HuH-7.5 (cell line): ENCODE data around the gene TMEM74B.
"Not testable (repeated sequence)": the region's sequence is repeated elsewhere in the genome, so short reads cannot be mapped to it uniquely, and the experiment has no call there.

Experiments used
- DNase-seq: peaks from one replicate; pipeline ENCODE4 v3.0.0; 2011; ENCODE audit warnings: low spot score

Gene TMEM74B

DNA sequence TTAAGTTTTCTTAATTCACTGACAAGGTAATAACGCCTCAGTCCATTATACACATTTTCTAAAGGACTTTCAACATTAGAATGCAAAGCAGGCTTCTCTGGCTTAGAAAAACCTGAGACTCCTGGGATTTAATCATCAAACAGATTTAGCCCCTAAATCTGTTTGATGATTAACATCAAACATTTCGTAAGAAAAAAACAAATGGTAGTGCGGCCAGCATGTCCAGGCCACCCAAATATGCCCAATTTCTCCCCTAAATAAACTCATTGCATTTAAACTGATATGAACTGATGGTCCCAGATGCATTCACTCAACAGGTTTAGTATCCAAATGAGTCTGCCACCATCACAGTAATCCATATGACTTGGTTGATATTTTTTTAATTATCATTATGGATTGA, 6.2 kb downstream of the TMEM74B start:
- no peak for DNase-seq

DNA sequence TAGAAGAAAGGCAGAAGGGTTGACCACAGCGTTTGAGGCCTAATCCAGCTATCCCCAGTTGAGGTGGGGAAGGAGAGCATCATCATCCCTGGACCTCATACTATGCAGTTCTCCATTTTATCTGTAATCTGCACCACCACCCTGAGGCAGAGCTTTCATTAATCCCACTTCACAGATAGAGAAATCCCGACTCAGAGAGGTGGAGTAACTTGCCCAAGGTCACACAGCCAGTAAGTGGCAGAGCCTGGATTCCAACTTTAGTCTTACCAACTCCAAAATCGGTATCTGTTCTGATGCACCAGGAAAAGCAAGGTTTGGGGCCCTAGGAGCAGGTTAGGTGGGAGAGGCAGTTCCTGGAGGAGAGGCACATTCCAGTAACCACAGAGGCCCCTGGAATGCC, 6.7 kb downstream of the TMEM74B start:
- no peak for DNase-seq

DNA sequence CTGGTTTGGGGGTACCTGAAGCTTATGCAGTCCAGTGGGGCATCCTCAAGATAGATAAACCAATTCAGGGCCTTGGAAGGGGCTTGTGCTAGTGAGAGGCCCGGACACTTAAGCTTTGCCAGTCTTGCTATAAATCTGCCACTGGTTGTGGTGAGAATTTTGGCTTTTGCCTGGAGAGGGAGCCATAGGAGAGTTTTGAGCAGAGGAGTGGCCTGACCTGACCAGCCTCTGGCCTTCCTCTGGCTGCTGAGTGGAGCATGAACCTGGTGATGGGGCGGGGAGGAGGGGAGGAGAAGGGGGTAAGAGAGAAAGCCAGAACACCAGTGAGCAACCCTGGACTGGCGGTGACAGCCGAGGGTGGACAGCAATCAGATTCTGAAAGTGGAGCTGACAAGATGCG, 7.1 kb downstream of the TMEM74B start:
- DNase-seq, result peak; percentile 47

DNA sequence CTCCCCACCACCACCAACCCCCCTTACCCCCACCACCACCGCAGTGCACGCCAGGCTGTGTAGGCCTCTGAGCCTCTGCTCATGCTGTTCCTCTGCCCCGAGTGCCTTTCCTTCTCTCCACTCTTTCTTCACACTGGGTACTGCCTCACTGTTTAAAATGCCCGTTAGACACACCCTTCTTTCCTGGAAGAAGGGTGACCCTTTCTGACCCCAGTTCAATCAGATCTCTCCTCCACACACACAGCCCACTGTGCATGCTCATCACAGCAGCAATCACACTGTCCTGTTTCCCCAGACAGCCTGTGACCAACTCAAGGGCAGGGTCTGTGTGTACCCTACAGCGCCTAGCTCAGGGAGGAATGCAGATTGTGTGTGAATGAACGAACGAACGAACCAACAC, 10.0 kb downstream of the TMEM74B start:
- DNase-seq, result no peak

DNA sequence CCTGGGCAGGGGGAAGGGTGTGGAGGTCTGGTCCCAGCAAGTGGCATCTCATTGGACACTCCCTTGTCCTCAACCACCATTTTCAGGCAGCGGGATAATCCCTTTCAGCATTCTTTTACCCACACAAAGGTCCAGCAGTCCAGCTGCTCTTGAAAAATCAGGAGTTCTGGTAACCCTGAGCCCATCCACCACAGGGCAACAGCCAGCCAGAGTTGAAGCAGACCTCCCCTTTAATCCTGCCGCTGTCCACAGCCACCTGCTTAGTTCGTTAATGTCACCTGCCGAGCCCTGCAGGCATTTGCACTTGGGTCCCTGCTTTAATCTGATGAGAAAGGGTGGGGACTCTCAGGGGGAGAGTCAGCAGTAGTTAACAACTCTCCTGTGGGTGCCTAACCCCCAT, 11.1 kb downstream of the TMEM74B start:
- DNase-seq, result no peak

DNA sequence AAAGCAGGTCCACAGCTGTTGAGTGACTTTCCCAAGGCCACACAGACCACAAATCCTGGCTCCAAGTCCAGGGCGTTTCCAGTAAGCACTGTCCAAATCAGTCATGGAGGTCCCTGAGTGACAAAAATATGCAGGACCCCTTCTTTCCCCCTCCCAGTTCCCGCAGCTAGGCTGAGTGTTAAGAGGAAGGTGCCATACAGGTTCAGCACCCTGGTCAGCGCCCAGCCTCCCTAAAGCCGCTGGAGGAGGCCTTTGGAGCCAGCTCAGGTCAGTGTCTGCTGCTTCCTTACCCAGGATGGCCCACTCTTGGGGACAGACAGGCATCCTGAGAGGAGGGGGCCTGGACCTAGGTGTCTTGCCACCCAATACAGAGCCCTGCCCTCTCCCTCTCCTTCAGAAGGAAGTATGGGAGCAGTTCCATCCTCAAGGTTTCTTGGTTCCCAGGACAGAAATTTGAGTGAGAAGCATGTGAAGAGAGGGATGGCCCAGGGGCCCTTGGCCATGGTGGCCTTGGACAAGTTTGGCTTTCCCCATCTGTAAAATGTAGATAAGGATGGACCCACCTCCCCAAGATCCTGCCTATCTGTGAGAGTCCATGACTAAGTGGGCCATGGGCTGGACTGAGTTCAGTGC, 13.2 kb downstream of the TMEM74B start:
- DNase-seq, result peak; percentile 34

DNA sequence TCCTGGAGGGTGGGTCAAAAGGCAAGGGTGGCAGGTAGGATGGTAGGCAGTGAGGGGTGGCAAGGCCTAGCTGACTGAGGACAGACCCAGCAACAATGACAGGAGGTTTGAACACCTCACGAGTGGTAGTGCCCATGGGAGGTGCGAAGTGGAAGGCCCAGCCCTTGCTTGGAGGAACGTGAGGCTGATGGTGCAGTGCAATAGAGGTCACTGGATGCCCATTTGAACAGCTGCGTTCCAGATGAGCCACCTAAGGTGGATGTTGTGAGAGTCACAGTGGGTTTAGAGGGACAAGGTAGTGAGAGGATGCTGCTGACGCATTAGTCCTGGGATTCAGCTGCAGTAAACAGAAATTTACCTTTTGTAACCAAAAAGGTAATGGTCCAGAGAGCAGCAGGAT, 15.6 kb downstream of the TMEM74B start:
- DNase-seq, result no peak

DNA sequence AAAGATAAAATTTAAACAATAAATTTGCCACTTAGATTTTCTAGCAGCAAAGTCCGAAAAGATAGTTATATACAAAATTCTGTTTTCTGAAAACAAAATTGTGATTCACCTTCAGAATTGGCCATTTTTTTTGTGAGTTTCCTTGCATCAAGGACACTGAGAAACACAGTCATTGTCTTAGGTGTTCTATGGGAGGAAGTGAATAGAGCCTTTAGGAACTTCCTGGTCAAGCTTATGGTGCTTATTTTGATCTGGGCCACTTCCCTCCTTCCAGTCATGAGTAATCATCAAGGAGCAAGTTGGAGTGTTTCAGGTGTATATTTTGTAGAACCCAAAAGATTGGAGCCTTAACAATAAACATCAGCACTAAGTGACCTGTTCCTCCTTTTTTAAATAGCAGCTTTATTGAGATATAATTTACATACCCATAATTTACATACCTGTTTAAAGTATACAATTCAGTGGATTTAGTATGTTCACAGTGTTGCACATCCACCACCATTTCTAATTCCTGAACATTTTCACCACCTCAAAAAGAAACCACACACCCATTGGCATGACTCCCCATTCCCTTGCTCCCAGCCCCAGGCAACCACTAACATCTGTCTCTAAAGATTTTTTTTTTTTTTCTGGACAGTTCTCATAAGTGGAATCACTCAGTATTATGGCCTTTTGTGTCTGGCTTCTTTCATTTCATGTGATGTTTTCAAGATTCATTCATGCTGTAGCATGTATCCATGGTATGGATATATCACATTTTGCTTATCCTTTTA, 17.6 kb downstream of the TMEM74B start:
- no peak for DNase-seq

DNA sequence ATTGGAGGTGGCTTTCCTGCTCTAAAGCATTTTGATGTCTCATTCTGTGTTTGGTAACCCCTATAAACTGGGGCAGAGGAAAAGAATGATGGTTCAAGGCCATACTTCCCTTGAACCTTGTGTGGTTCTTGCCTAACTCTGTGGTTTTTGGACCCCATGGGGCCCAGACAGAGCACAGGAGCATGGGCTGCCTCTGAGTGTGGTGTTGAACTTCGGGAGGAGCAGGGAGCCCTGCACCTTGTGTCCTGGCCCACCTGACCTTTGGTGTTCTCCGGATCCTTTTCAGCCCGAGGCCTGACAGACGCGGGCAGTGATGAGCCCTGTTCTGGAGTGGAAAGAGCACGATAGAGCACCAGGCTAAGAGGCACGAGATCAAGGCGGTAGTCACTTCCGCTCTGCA, 18.8 kb downstream of the TMEM74B start:
- DNase-seq, result no peak

DNA sequence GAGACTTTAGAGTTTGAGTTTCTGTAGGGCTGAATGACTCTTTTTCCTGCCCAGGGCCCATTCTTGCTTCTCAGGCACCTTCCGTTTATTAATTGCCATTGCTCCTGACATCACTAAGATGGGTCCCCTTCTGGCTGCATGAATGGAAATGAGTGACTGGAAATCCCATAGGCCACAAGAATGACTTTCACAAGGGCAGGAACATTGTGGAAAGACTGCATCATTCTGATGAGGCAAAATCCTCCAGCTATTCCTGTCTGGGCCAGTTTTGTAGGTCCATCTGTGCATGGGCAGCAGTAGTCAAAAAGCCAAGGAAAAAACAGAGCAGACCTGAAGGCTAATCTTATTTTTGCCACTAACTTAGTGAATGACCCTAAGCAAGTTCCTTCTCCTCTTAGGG, 19.3 kb downstream of the TMEM74B start:
- DNase-seq, result no peak

DNA sequence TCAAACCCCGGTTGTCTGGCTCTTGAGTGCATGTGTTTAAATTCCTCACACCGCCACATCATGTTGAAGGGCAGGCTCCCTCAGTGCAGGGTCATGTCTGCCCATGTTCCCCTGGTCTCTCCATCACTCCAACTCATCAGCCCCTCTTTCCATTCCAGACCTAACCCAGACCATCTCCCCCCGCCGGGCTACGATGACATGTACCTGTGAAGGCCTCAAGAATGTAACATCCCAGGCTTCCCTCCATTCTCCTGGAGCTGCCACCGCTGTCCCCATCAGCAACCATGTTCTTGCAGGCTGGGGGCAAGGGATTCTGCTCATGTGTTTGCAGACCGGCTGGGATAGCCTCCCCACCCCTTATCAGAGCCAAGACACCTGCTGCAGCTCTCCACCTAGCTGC, 19.9 kb downstream of the TMEM74B start:
- DNase-seq, result no peak

DNA sequence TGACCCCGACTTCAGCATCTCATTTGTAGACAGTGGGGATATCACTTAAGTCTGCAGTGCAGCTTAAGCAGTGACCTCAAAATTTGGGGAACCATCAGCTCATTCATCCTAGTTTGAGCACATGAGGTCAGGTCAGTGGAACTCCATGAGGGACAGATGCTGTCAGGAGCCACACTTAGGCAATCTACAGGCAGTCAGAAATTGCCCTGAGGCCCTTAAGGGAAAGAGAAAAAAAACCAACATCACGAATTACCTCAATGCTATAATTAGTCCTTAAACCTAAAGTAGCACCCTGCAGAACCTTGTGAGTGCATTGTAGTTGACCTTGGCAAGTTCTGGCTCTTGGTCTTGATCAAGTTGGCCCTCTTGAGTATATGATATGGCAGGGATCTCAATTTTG, 21.1 kb downstream of the TMEM74B start:
- no peak for DNase-seq

DNA sequence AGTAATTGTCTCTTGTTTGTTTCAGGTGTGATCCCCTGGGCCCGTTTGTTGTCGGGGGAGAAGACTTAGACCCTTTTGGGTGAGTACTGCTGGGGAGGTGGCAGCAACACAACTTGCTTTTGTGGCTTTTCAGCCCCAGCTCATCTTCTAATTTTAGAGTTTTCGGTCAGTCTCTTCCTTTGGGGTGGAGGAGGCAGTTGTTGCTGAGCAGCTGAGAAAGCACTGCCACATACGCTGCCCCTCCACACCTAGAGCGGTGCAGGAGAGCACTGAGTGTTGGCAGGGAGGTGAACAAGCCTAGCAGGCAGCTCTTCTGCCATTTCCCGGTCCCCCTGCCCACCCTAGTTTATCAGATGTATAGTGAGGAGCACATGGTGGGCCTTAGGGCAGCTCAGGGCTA, 21.7 kb downstream of the TMEM74B start:
- DNase-seq, result no peak

DNA sequence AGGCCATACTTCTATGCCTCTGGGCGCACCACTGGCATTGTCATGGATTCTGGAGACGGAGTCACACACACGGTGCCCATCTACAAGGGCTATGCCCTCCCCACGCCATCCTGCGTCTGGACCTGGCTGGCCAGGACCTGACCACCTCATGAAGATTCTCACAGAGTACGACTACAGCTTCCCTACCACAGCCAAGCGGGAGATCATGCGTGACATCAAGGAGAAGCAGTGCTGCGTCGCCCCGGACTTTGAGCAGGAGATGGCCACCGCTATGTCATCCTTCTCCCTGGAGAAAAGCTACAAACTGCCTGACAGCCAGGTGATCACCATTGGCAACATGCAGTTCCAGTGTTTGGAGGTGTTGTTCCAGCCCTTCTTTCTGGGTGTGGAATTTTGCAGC, 23.8 kb downstream of the TMEM74B start:
- DNase-seq, result no peak

DNA sequence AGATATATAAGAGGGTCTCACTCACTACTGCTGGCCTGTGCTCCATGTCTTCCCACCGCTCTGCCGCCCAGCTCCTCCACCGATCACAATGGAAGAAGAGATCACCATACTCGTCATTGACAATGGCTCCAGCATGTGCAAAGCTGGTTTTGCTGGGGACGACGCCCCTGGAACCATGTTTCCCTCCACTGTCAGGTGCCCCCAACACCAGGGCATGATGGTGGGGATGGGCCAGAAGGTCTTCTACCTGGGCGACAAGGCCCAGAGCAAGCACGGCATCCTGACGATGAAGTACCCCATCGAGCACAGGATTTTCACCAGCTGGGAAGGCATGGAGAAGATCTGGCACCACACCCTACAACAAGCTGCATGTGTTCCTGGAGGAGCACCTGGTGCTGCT, 24.3 kb downstream of the TMEM74B start:
- DNase-seq, result no peak

DNA sequence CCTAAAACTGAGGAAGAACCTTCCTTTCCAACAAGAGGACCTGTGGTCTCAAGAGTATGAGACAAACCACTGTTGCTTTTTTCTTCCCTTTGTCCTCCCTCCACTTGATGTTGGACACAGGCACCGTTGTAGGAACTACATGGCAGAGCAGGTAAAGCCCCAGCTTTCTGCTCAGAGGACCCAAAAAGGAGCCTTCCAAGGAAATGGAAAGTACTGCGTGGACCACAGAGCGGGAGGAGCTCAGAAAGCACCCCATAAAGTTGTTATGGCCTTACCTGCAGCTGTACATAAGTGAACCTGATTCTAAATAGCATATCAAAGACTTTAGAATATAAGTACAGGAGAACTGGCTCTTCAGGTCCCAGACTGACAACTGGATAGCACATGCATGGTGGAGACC, 29.4 kb downstream of the TMEM74B start:
- DNase-seq, result no peak

DNA sequence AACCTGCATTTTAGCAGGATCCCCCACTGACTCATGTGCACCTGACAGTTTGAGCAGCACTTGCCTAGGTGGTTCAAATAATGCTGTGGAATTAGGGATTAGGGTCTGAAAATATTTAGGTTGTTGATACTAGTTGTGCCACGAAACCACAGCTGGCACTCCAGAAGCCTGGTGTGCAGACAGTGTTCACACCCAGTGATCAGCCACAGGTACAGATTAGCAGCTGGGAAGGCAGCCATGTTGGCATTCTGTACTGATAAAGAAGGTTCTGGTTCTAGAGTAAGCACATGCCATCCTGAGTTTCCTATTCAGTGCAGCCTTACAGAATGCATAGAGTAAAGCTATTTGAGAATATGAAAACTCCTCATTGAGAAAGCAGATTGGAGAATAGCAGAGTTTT, 30.1 kb downstream of the TMEM74B start:
- no peak for DNase-seq

DNA sequence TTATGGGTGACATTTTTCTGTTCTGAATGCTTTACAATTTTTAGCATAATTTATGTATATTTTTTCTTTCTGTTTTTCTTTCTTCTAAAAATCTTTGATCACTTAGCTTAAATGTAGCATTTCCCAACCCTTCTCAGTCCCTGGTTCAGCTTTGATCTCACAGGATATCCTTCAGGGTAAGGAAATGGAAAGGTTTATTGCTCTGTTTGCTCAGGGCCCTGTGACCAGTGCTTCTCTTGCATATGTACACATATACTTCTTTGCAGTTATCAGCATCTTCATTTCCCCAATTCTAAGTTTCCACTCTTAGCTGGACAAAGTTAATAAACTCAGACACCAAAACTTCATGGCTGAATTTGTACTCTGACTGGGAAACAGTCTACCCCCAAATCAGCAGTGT, 30.6 kb downstream of the TMEM74B start:
- no peak for DNase-seq

DNA sequence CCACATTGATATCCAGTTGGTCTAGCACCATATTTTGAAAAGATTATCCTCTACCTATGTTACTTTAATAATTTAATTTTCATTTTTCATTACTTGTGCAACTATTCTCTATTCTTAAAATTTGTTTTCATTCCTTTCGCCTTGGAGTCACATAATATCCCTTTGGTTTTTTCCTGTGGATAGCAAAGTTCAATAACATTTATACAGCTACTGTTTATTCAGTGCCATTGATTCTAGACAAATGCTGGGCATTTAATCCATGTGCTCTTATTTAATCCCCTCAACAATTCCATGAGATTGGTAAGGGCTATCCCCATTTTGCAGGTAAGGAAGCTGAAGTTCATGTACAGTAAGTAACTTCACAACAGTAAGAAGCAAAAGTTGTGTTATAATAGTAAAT, 33.8 kb downstream of the TMEM74B start:
- no peak for DNase-seq

DNA sequence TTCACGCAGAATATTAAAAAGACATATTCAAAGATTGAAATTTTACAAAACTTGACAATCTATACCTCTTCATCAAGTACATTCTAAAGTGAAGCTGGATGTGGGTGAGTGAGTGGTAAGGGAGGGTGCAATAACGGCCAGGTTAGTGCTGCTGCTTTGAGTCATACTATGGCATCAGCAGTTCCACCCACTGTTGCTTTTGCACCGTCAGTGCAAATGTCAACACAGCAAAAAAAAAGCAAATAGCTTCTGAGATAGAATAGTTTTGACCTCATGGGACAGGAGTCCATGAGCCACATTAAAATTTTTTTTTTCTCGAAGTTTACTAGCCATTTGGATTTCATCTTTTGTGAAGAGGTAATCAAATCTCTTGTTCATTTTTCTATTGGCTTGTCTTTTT, 34.6 kb downstream of the TMEM74B start:
- DNase-seq, result peak; percentile 27

DNA sequence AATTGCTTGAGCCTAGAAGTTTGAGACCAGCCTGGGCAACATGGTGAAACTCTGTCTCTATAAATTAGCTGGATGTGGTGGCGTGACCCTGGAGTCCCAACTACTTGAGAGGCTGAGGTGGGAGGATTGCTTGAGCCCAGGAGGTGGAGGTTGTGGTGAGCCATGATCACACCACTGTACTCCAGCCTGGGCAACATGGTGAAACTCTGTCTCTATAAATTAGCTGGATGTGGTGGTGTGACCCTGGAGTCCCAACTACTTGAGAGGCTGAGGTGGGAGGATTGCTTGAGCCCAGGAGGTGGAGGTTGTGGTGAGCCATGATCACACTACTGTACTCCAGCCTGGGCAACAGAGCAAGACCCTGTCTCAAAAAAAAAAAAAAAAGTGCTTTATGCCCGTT, 35.0 kb downstream of the TMEM74B start:
- DNase-seq, result not testable (repeated sequence)

DNA sequence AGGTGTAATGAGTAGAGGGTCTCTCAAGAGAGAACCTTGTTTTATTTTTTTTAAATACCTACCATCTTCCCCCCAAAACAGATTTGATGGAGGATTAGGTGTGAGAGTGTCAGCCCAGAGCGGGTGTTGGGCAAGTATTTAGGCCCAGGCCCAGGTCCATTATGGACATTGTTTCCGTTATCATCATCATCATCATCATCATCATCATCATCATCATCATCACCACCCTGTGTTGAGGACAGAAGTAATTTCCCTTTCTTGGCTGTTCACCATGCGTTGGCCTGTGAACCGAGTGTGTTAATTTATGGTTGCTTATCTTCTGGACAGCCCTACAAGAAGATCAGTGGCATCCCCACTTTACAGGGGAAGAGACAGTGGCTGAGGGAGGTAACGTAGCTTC, 37.8 kb downstream of the TMEM74B start:
- DNase-seq, result no peak

DNA sequence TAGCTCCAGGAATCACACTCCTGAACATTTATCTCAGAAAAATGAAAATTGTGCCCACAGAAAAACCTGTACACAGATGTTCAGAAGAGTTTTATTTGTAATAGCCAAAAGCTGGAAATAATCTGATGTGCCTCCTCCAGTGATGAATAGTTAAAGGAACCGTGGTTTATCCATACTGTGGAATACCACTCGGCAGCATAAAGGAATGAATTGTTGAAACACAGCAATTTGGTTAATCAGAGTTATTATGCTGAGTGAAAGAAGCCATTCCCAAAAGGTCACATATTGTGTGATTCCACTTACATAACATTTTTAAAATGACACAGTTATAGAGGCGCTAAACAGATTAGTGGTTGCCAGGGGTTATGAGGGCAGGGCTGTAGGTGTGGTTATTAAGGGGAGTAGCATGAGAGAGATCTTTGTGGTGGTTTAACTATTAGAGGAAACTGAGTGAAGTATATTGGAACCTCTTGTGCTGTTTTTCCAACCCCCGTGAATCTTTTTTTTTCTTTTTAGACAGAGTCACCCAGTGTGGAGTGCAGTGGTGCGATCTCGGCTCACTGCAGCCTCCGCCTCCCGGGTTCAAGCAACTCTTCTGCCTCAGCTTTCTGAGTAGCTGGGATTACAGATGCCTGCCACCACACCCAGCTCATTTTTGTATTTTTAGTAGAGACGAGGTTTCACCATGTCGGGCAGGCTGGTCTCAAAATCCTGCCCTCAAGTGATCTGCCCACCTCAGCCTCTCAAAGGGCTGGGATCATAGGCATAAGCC, 40.2 kb downstream of the TMEM74B start:
- DNase-seq, result no peak
